ENCODE results near the gene TMEM121B.

Gene TMEM121B

DNA sequence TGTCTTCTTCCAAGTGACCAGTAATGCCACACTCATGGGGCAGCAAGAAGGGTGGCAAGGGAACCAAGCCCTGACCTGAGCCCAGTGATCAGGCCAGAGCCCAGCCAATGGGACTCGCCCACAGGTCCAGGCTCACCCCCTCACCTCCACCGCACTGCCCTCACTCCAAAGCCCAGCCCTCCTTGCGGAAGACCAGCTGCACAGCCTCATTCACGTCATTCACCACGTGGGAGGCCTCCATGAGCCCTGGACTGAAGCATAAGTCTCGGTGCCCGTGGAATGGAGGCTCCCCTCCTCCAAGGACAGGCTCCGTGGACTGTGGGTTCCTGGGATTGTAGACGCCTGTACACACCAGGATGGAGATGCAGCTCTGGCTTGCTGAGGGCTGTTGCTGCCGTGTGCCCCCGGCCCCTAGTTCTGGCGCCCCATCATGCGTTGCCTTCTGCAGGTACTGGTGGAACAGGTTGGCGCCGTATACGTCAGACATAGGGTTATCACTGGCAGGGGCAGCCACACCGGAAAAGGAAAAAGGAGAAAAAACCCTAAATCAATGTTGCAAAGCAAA is 16.8 kb upstream of the TMEM121B start:
- no peak for DNase-seq

DNA sequence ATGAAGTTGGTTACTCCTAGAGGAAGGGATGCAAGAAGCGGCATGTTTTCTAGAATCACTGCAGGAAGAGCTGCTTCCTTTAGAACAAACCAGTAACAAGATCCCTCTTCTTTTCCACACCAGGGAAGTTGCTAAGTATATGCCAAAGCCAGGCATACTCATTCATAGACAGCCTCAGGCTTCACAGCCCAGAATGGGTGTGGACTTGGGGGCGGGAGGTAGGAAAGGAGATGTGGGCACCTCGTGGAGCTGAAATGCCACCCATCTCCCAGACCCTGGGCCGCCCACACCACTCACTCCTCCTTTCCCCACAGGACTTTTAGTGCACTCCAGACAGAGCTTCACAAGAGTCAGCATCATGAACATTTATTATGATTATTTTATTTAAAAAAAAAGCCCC is 16.0 kb upstream of the TMEM121B start:
- DNase-seq: no peak

DNA sequence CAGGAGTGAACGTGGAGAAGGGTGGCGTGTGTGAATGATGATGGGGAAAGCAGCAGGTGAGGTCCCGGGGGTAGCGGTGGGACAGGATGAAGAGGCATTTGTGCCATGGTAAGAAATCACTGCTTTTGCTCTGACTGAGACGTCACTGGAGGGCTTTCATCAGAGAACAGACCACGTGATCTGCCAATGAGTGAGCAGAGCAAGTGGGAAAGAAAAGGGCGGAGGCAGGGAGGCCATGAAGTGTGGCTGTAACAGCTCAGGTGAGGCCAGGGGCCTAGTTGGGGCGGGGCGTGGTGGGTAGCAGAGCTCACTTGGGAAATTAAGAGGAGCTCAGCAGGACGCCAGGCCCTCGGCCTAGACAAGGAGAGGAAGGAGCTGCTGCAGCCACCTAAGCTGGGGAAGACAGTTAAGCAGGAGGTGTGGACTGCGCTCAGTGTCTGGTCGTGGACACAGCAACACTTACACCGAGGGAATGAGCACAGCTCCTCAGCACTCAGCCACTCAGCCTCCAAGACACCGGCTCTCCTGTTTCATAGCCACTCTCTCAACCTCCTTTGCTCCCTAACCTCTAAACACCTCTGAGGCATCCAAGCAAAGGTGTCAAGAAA is 14.1 kb upstream of the TMEM121B start:
- DNase-seq: no peak

DNA sequence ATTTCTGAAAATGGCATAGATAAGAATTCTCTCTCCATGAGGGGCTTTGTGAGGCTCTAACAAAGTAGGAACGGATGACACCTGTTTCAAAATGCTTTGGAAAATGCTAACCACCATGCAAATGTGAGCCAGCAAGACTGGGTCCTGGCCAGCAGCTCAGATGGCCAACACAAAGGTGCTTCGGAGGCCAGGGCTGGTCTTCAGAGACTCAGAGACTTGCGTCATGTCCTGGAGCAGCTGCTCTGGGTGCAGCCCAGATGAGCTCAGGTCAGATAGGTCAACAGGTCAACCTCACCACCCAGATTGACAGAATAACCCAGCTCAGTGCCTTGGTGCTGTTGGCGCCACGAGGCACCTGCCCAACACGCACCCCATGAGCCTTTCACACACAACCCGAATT is 12.0 kb upstream of the TMEM121B start:
- DNase-seq: no peak

DNA sequence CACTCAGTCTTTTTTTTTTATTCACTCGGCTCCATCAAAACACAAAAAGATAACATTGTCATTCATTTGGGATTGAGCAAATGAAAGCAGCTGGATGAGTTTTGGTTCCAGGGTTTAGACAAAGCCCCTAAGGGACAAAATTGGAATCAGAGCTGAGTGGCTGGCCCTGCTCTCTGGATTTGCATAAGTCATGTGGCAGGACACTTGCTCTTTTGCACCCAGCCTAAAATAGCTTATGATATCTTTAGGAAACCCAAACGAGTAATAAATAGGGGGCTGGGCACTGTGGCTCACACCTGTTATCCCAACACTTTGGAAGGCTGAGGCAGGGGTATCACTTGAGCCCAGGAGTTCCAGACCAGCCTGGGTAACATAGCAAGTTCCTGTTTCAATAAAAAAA is 11.0 kb upstream of the TMEM121B start:
- no peak for DNase-seq

DNA sequence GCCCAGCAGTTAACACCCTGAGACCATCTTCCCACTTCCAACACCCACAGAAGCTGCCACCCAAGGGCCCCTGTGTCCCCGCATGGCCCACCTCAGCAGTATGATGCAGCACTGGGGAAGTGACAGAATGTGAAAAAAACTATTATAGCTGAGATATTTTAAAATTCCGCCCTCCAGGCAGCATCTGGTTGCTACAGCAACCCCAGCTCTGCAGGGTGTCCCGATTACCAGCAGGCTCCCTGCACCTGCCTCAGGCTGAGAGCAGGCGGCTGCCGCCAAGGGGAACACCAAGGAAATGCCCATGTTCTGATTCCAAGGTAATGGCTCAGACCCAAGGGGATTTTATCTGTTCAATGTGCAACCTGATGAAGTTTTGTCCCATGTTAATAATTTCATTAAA is 10.5 kb upstream of the TMEM121B start:
- DNase-seq: no peak

DNA sequence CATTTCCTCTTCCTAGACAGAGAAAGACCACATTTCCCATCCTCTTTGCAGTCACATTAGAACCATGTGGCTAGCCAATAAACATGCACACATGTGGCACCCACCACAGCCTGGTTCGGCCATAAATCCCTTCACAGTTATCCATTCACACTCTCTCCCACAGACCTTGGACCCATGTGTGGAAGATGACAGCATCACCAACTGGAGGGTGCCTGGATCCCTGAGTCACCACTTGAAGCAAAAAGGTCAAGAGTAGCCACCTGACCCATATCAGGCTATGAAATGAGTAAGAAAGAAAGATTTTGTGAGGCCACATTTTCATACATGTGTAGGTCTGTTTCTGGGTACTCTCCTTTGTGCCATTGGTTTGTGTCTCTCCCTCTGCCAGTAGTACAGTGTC is 9.0 kb upstream of the TMEM121B start:
- DNase-seq: no peak

DNA sequence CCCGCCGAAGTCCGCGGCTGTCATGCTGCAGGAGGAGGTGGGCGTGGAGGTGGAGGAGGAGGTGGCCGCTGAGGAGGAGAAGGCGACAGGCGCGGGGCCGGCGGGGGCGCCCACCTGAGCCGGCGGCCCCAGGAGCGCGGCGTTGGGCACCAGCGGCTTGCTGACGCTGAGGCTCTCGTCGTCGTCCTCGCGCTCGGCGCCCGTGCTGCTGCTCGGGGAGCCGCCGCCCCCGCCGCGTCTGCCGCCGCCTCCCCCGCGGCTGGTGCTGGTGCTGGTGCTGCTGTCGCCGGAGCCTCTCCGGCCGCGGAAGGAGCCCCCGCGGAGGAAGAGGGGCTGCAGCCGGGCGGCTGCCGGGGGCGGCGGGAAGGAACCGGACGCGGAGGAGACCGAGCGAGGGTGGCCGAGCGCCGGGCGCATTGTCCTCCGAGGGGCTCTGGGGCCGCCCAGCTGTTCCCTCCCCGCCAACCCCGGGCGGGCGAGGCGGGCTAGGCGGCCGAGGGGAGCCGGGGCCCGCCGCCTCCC is 388 bp downstream of the TMEM121B start:
- DNase-seq: no peak

DNA sequence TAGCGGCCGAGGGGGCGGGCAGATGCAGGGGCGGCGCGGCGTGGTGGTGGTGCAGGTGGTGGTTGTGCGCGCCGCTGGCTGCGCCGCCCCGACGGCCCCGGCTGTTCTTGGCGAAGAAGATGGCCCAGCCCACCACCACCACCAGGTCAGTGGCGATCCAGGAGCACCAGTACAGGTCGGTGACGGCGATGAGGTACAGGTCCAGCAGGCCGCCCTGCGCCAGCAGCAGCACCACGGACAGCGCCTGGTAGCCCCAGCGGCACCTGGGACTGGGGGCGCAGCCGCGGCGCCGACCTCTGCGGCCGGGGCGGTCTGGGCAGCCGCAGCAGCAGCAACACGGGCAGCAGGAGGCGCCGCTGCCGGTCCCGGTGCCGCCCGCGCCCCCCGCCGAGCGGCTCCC is 879 bp downstream of the TMEM121B start:
- DNase-seq: no peak

DNA sequence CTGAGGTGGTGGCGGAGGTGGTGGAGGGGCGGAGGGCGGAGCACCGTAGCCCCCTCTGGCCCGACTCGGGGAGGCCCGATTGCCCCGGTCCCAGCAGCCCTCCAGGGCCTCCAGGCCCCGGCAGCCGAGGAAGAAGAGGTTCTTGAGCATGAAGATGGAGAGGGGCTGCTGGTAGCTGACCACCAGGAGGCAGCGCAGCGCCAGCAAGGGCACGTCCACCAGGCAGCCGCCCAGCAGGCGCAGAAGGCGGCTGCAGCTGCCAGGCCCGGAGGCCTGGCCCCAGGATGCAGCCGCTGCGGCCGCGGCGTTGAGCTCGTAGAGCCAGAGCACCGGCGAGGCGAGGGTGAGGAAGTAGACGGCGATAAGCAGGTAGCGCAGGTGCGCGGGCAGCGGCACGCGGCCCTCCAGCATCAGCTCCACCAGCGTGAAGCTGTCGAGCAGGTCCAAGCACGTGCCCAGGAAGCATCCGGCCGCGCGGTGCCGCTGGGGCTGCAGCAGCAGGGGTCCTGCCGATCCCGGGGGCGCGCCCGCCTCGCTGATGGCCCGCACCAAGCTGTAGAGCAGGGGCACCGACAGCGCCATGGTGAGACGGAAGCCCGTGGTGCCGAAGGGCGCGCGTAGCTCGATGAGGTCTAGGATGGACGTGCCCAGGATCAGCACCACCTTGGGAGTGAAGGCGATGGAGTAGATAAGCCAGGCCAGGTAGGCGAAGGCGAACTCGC is 1.5 kb downstream of the TMEM121B start:
- no peak for DNase-seq

DNA sequence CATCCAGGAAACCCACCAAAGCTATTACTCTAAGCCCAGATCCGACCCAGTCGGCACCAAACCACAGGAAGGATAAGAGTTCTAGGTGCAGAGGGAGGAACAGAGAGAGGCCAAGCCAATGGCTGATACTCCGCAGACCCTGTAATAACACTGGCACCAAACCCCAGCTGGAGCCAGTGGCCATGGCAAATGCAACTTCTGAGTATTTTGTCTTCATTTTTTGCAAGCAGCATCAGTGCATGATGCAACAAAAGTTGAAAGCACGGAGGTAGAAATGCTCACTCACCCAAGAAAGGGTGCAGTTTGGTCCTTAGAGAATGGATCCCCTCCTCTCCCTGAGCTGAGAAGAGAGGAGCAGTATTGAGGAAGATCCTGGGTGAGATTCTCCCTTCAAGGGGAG is 2.8 kb downstream of the TMEM121B start:
- DNase-seq: no peak

DNA sequence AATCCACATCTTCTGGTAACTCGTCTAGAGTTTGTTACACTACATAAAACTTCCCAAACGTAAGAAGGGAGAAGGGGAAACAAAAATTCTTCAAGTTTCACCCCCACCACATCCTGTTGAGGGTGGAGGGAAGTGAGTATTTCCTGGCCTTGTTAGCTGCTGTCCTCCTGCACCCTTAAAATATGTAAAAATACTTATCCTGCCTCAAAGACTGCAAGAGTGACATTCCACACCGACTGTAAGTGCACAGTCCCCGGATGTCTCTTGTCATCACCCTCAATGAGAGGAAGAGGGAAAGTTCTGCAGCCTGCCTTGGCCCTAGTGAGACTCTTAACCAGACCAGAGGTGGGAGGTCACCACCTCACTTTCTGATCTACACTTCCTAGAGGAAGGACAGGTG is 3.3 kb downstream of the TMEM121B start:
- no peak for DNase-seq

DNA sequence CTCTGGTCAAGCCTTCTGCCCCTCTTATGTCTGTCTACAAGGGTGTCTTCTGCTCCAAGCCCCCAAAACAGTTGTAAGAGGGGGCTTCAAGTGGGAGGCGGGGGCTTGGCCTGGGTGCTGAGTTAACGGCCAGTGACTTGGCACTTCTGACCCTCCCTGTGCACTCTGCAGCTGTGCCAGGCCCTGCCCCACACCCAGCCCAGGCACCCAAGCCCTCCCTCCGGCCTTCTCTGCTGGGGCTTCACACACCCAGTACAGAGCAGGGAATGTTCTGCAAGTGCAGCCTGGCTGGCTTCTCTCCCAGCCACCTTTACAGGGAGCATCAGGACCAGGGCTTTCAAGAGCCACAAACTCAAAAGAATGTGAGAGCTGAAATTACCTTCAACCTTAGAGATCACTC is 3.8 kb downstream of the TMEM121B start:
- no peak for DNase-seq

DNA sequence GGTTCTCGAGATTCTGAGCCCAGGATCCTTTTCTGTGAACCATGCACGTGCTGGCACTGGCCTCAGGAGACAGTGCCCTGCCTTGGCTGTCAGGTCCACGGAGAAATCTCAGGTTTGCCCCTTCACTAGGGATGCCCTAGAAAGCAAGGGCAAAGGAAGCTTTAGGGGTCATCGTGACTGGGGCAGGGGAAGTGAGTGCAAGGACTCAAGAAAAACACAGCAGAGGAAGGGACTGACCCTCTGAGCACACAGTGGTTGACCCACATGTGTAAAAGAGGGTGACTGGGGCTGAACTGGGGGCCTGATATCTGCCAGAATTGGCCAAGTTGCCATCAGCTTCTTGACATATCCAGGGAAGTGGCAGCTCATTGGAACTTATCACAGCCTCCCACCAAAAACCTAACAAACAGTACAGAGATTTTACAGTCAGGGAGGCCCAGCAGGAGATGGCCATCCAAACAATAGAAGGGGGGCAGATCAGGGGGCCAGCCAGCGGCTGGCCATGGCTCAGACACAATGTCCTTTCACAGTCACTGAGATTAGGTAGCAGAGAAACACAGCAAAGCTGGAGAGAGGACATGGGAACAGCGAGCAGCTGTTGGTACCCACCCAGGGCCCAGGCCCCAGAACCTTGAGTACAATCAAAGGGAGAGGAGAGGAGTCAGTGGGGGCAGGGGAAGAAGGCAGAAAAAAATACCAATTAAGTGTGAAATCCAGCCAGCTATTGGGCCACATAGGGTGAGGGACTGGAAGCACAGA is 4.4 kb downstream of the TMEM121B start:
- no peak for DNase-seq

DNA sequence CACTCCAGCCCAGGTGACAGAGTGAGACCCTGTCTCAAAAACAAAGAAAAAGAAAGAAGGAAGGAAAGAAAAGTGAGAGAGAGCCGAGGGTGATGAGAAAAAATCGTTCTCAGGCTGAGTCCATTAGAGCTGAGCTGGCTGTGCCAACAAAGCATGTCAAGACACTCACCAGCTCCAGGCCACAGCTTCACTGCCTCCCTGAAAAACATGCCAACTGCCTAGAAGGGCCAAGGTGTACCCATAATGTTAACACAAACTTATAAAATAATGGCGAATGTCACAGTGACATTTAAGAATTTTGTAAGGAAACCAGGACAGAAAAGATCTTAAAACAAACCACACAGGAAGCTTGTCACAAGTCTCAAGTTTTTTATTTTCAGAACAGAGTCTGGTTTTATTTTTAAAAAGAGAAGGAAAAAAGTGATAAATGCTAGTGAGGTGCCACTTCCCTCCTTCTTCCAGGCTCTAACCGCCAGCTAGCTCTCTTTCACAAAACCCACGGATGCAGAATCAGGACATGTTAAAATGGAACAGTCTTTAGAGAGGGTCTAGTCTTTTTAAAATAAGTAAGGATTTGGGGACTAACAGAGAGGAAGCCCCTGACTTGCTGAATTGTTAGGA is 5.1 kb downstream of the TMEM121B start:
- no peak for DNase-seq

DNA sequence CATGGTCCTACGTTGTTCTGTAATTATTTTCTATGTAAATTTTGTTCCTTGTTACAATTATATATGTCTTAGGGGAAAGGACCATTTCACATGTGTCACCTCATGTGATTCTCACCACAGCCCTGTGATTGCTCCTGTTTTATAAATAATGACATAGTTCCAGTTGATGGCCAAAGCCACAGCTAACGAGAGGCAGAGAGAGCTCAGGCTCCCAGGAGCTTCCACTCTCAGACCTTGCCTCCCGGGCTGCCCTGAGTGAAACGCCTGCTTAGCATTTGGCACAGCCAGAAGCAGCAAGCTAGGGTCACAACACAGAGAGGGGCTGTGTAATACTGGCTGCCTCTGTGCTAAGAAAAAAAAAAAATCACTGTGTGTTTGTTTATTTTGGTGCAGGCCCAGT is 5.9 kb downstream of the TMEM121B start:
- DNase-seq: no peak

DNA sequence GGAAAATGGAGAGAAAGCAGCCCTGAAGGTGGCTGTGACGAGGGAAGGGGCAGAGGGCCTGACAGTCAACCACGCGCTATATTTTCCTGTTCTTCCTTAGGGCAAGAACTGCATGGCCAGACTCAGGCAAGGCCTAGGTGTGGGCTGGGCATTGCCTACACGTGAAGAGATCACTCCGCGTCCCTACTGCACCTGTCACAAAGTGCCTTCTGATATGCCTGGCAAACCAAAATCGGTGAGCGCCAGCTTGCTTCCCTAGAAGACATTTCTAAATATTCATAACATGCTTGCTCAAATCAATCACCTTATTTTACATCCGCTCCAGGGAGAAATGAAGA is 6.3 kb downstream of the TMEM121B start:
- no peak for DNase-seq

DNA sequence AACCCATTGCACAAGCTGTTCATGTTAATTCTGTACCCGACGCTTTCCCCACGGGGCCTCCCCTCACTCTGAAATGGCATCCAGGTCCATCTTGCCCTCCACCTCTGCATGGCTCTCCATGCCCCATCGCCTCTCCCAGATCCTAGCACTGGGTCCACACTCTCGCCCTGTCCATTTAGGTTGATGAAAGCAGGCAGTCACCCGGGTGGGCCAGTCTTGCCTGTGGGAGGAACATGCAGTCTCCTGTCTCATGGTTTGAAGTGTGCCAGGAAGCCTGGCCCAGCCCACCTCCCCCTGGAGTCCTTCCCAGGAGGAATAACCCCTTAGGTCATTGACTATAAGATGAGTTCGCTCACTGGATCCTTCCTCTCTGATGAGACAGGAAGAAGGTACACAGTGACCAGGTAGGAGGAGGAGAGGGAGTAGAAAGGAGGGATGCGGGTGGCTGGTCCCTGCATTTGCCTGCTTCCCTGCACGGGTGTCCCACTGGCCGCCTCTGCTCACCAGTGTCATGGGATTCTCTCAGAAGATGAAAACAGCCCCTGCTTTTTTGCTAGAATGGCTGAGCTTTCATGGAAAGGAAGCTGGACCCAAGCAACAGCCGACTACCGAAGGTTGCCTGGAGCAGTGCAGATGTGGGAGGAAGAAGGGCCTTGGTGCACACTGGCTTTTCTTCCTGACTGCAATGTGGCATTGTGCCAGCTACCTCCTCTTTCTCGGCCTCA is 6.8 kb downstream of the TMEM121B start:
- DNase-seq: no peak

DNA sequence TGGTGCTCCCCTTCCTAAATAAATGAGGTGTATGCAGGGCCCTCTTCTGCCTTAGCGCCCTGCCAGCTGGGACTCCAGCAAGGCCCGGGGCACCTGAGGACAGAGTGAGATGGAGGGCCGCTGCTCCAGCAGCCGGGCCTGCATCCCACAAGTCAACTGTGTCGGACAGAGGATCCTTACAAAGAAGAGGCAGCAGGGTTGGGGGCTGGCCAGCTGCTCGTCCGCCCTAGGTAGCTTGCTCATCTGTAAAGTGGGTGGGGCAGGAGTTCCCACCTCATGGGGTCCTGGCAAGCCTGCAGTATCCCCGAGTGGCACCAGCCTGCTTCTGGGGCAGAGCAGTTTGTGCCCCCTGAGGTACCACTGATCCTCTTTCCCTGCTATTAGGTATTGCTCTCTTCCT is 7.6 kb downstream of the TMEM121B start:
- DNase-seq: no peak

DNA sequence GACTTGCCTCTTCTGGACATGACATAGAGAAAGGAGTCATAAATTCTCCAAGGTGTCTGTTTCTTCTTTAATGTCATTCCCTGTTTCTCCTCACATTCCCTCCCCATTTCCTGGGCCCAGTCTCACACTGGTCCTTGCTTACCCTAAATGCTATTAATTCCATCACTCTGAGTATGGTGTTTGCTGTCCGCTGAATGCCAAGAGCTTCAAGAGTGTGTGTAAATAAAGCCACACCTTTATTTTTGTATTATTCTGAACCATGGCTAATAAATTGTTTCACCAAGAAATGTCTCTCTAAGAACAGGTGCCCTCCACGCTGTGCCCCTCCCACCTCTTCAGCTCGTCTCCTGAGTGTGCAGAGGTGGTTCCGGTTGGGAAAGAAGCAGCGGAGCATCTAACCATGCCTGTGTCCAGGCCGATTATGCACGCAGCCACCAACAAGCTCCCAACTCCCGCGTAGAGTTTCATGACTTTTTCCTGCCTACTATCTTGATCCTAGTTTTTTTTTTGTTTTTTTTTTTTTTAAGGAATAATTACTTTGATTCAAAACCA is 8.6 kb downstream of the TMEM121B start:
- no peak for DNase-seq

DNA sequence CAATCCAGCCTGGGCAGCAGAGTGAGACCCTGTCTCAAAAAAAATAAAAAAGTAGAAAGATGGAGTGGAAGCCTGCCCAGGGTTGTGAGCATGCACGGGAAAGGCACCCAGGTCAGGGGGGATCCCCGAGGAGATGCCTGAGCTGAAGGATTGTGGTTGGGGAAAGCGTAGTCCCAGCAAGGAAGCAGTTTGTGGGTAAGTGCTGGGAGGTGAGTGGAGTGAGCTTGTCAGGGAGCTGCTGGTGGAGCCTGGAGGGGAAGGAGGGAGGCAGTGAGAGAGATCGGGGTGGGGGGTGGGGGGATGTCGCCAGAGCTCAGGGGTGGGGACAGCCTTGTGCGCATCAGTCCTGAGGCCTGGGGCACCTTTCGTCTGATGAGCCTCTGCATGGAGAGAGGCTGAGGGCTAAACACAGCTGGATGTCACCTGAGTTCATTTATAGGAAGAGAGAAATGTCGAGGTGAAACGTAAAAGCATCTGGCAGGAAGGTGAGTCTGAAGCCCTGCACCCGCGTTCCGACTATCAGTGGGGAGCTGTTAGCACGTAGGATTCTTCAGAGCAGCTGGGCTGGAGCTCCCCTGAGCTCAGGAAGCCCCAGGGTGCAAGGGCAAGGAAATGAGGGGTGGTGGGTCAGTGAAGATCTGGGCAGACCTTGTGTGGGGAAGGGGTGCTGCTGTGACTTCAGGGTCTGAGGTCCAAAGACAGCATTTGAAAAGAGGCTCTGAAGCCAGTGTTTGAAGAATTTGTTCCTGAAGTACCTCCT is 10.2 kb downstream of the TMEM121B start:
- no peak for DNase-seq

DNA sequence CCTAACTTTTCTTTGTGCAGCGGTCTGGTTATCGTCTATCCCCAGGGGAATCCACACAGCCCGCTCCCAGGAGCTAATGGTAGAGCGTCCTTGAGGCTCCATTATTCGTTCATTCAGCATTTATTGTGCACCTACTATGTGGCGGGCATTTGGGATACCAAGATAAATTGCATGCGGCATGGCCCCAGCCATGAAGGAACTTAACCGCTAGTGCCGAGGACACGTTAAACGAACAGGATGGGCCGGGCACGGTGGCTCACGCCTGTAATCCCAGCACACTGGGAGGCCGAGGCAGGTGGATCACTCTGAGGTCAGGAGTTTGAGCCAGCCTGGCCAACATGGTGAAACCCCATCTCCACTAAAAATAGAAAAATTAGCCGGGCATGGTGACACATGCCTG is 11.2 kb downstream of the TMEM121B start:
- no peak for DNase-seq

Measured in NCI-H1436 treated with DMSO at 0.1 percent for 48 hours (cell line).